NCI-H82 treated with DMSO at 0.1 percent for 48 hours (cell line): ENCODE measurements around the gene TLR7.

ENCODE experiments used
- DNase-seq: peaks from one replicate; lab custom pipeline; 2025; ENCODE audit not compliant: unreplicated experiment; lab: John Stamatoyannopoulos, UW

Gene TLR7

DNA sequence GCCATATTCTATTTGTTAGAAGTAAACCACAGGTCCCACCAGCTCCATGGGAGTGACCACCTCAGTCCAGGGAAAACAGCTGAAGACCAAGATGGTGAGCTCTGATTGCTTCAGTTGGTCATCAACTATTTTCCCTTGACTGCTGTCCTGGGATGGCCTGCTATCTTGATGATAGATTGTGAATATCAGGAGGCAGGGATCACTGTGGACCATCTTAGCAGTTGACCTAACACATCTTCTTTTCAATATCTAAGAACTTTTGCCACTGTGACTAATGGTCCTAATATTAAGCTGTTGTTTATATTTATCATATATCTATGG, 55.7 kb downstream of the TLR7 start:
- DNase-seq: no peak

GRCh38 chrX:12929701-12930100, 62.8 kb downstream of the TLR7 start:
- no peak for DNase-seq

- DNase-seq: no peak
These were observed 63.3 kb downstream of the TLR7 start for GRCh38 chrX:12930150-12930549.

DNA sequence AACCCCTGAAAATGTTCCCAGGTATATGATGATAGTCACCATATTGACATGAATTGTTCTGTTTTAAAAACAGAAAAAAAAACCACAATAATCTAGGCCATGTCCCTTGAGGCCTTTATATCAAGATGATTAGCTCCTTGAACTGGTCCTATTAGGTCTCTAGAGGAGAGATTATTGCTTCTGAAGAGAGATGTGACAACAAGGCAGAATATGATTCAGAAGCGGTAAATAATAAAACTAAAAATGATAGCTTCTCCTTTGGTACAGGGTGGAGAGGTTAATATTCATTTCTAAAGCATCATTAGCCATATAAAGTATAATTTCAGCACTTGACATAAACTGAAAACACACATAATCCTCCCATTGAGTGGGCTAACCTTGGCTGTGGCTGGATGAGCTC, 65.4 kb downstream of the TLR7 start:
- no peak for DNase-seq

DNA sequence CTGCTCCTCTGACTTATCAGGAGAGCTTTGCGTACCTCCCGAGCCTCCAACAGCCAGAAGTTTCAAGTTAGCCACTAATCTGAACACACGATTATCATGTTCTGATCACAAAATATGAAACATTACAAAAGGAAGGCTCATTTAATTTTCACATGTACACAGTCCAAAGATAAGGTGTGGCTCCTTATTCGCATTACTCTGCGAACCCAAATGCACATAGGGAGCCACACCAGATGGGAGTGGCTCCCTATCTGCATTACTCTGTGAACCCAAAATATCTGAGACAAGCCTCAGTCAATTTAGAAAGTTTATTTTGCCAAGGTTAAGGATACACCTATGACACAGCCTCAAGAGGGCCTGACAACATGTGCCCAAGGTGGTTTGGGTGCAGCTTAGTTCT, 68.0 kb downstream of the TLR7 start:
- no peak for DNase-seq

GRCh38 chrX:12936947-12937346, 70.1 kb downstream of the TLR7 start:
- no peak for DNase-seq
